Loucy (cell line): ENCODE data around the gene NECAB3.

Experiments used
- H2AFZ ChIP-seq: fragments of 200-600 bp; sonication (generic); 2 replicates; pipeline ENCODE4 v1.6.0; 2016; ENCODE audit warnings: antibody characterized with exemption, mild to moderate bottlenecking, low read length, moderate library complexity
- H3F3A ChIP-seq: fragments of 200-600 bp; 2 replicates; pipeline ENCODE4 v1.6.0; 2016; ENCODE audit warnings: antibody characterized with exemption, low read depth, mild to moderate bottlenecking
- H3K27me3 ChIP-seq: fragments of 200-600 bp; sonication (generic); 2 replicates; pipeline ENCODE4 v1.6.1; 2014; ENCODE audit warnings: low read length, mild to moderate bottlenecking; ENCODE audit not compliant: insufficient read depth, poor library complexity, severe bottlenecking
- H3K36me3 ChIP-seq: fragments of 200-600 bp; sonication (generic); 2 replicates; pipeline ENCODE4 v1.6.1; 2016; ENCODE audit warnings: low read length; ENCODE audit not compliant: insufficient read depth
- H3K4me1 ChIP-seq: fragments of 200-600 bp; sonication (generic); 2 replicates; pipeline ENCODE4 v1.5.1; 2014; ENCODE audit warnings: low read length, mild to moderate bottlenecking; ENCODE audit not compliant: insufficient read depth, poor library complexity, severe bottlenecking
- H3K4me2 ChIP-seq: fragments of 200-600 bp; sonication (generic); 2 replicates; pipeline ENCODE4 v1.6.0; 2014; ENCODE audit warnings: antibody characterized with exemption, low read length, low read depth, mild to moderate bottlenecking; ENCODE audit not compliant: poor library complexity, severe bottlenecking
- H3K4me3 ChIP-seq: fragments of 200-600 bp; sonication (generic); 2 replicates; pipeline ENCODE4 v1.5.1; 2014; ENCODE audit warnings: low read length, mild to moderate bottlenecking, mixed read lengths; ENCODE audit not compliant: poor library complexity, severe bottlenecking
- H3K79me2 ChIP-seq: fragments of 200-600 bp; sonication (generic); 2 replicates; pipeline ENCODE4 v1.6.1; 2014; ENCODE audit warnings: low read length; ENCODE audit not compliant: insufficient read depth
- H3K9ac ChIP-seq: fragments of 200-600 bp; sonication (generic); 2 replicates; pipeline ENCODE4 v1.6.0; 2014; ENCODE audit warnings: mild to moderate bottlenecking, low read depth, low read length, moderate library complexity; ENCODE audit not compliant: poor library complexity, severe bottlenecking
- H3K9me2 ChIP-seq: fragments of 200-600 bp; sonication (generic); replicated peaks from 2 replicates; pipeline ENCODE4 v1.6.1; 2016; ENCODE audit warnings: low read depth, low read length, mixed read lengths
- H3K9me3 ChIP-seq: fragments of 200-600 bp; sonication (generic); 2 replicates; pipeline ENCODE4 v1.6.1; 2014; ENCODE audit warnings: mild to moderate bottlenecking, antibody characterized with exemption, low read length, low read depth; ENCODE audit not compliant: insufficient read depth
- H4K20me1 ChIP-seq: fragments of 200-600 bp; sonication (generic); 2 replicates; pipeline ENCODE4 v1.6.0; 2014; ENCODE audit warnings: antibody characterized with exemption, low read length, mild to moderate bottlenecking; ENCODE audit not compliant: insufficient read depth, poor library complexity, severe bottlenecking
- EZH2phosphoT487 ChIP-seq: fragments of 200-600 bp; IDR thresholded peaks from 2 replicates; pipeline ENCODE4 v1.6.1; 2018; ENCODE audit warnings: antibody characterized with exemption, mild to moderate bottlenecking, moderate library complexity, borderline replicate concordance
- TF ChIP-seq, protein P1 (sequence below): fragments of 200-600 bp; sonication (generic); conservative IDR thresholded peaks from 2 replicates; pipeline ENCODE4 v1.5.1; 2014; ENCODE audit warnings: mild to moderate bottlenecking, antibody characterized with exemption, low read length

NECAB3 gene

DNA sequence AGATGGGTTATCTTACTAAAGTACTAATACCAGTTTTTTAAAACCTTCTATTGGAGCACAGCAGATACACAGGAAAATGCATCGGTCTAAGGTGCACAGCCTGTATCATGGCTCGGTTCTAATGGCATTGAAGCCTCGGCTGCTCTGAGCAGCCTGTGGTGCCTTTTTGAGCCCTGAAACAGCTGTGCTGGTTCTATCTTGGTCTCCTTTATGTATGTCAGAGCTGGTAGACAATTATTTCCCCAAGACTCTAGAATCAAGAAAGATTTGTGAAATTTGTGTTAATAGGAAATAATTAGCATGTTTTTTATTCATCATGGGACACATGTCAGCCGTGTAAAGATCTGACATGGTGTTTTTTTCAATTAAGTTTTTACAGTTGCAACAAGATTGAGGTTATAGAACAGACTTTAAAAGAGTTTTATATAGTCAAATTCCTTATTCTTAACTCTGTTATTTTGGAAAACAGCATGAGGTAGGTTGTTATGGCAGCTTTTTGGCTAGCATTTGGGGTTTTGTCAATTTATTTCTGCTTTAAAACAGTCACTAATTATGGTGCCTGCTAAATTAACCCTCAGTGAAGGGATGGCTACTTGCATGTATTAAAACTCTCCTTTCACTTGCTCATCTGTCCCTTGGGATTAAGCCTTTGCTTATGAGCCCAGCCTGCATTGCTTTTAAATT, 52.4 kb downstream of the NECAB3 start:
- TF ChIP-seq EZH2phosphoT487 = no peak
- TF ChIP-seq, protein P1, sequence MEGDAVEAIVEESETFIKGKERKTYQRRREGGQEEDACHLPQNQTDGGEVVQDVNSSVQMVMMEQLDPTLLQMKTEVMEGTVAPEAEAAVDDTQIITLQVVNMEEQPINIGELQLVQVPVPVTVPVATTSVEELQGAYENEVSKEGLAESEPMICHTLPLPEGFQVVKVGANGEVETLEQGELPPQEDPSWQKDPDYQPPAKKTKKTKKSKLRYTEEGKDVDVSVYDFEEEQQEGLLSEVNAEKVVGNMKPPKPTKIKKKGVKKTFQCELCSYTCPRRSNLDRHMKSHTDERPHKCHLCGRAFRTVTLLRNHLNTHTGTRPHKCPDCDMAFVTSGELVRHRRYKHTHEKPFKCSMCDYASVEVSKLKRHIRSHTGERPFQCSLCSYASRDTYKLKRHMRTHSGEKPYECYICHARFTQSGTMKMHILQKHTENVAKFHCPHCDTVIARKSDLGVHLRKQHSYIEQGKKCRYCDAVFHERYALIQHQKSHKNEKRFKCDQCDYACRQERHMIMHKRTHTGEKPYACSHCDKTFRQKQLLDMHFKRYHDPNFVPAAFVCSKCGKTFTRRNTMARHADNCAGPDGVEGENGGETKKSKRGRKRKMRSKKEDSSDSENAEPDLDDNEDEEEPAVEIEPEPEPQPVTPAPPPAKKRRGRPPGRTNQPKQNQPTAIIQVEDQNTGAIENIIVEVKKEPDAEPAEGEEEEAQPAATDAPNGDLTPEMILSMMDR = no peak
- Histone ChIP-seq H3K4me1 (no peaks in the 10 kb centered on the region), H3K9me3 (no peaks in the 10 kb centered on the region), H3K27me3 (no peaks in the 10 kb centered on the region), H3K4me2 (no peak overlapping the region), H3K79me2 (no peaks in the 10 kb centered on the region), H3K9ac (no peak overlapping the region), H3F3A (no peaks in the 10 kb centered on the region), H2AFZ (no peak overlapping the region), H3K4me3 (no peak overlapping the region), H3K36me3 (peaks cover 41% of the 10 kb centered on the region; the same call in 1 of the 2 replicates), H4K20me1 (no peaks in the 10 kb centered on the region), H3K9me2 (no peaks in the 10 kb centered on the region)

DNA sequence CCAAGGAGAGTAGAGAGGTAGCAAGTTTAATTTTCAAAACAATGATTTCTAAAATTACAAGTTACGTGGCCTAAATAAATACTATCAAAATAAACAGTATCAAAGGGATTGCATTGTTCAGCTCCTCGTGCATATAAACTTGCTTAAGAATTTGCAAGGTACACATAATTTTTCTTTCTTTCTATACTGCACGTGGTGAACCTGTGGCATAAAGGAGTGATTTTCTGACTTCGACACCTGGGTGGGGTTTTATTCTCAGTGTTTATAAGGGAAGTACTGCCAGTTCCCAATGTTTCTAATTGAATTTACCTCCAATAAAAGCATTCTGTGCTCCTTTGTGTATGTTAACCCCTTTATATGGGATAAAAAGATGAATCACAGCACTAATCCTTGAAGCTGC, 62.2 kb downstream of the NECAB3 start:
- Histone ChIP-seq H3K79me2 (no peaks in the 10 kb centered on the region), H3K9me3 (no peaks in the 10 kb centered on the region), H3F3A (no peaks in the 10 kb centered on the region), H4K20me1 (no peaks in the 10 kb centered on the region), H3K4me1 (no peaks in the 10 kb centered on the region), H3K4me3 (no peak overlapping the region), H2AFZ (no peak overlapping the region), H3K9me2 (no peaks in the 10 kb centered on the region), H3K36me3 (peaks cover 72% of the 10 kb centered on the region), H3K27me3 (no peaks in the 10 kb centered on the region), H3K4me2 (no peak overlapping the region), H3K9ac (no peak overlapping the region)
- TF ChIP-seq EZH2phosphoT487 = no peak
- TF ChIP-seq, protein P1 = no peak

DNA sequence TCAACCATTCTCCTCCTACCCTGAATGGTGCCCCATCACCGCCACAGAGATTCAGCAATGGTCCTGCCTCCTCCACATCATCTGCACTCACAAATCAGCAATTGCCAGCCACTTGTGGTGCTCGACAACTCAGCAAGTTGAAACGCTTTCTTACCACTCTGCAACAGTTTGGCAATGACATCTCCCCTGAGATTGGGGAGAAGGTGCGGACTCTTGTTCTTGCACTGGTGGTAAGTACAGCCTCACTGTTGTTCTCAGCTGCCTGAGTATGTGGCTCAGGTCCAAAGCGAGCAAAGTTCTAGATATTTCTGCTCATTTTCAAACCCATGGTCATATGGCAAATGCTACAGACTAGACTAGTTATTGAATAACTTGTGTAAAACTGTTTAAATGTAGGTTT, 63.1 kb downstream of the NECAB3 start:
- Histone ChIP-seq H2AFZ (no peak overlapping the region), H3K9ac (no peak overlapping the region), H3K4me1 (no peaks in the 10 kb centered on the region), H4K20me1 (no peaks in the 10 kb centered on the region), H3K9me2 (no peaks in the 10 kb centered on the region), H3K79me2 (no peaks in the 10 kb centered on the region), H3K27me3 (no peaks in the 10 kb centered on the region), H3F3A (no peaks in the 10 kb centered on the region), H3K36me3 (peaks cover 71% of the 10 kb centered on the region), H3K9me3 (no peaks in the 10 kb centered on the region), H3K4me3 (no peak overlapping the region), H3K4me2 (no peak overlapping the region)
- no peak for TF ChIP-seq EZH2phosphoT487
- TF ChIP-seq, protein P1 = no peak
